GM12878 (cell line): Measurements from ENCODE around the gene TRIM32. TPM values are rescaled to one million over a fixed set of nuclear protein-coding genes. Genes with fewer than 3 reads are reported as not detected.

Source experiments
- ATF7 ChIP-seq: fragments of 450-650 bp; IDR thresholded peaks from 2 replicates; pipeline ENCODE4 v1.6.1; 2016; ENCODE audit warnings: low read depth, mild to moderate bottlenecking
- IKZF1 ChIP-seq: fragments of 450-650 bp; conservative IDR thresholded peaks from 2 replicates; pipeline ENCODE4 v1.6.1; 2017; ENCODE audit warnings: antibody characterized with exemption, mild to moderate bottlenecking
- NFIC ChIP-seq: IDR thresholded peaks from 2 replicates; pipeline ENCODE4 v1.6.1; 2012; ENCODE audit warnings: low read depth, mild to moderate bottlenecking, inconsistent platforms, low read length, moderate library complexity
- PAX5 ChIP-seq: IDR thresholded peaks from 2 replicates; pipeline ENCODE4 v1.6.1; 2011; ENCODE audit warnings: low read depth, low read length, borderline replicate concordance
- TCF3 ChIP-seq: IDR thresholded peaks from 2 replicates; pipeline ENCODE4 v1.6.1; 2012; ENCODE audit warnings: low read depth, mild to moderate bottlenecking, low read length, borderline replicate concordance; ENCODE audit not compliant: insufficient read depth
- ZZZ3 ChIP-seq: IDR thresholded peaks from 2 replicates; pipeline ENCODE4 v1.6.1; 2011; ENCODE audit warnings: low read depth; ENCODE audit not compliant: control insufficient read depth, insufficient read length
- polyA plus RNA-seq, 11 experiments: library from polyadenylated mRNA; depleted of rRNA in 4 of 11; unstranded in 6 of 11; stranded (reverse) in 5 of 11; fragments of >200 nt; fragmentation: Nextera tagmentation in 4 of 11; fragmentation: Illumina TruSeq in 1 of 11; extraction: Ambion mirVana in 4 of 11; extraction: Trizol in 1 of 11; gene quantifications; 1 replicate in 1 of 11; 2 replicates in 10 of 11; pipeline versions ENCODE4 v1.2.1 to v1.2.3, GENCODE V29; 2011 to 2016; ENCODE audit warnings: inconsistent platforms in 2 of 11, missing spikeins in 2 of 11, low read depth in 1 of 11
- total RNA-seq, 4 experiments: library from RNA; depleted of rRNA in 3 of 4; stranded (reverse); fragments of >200 nt in 3 of 4; fragmentation: Illumina TruSeq in 1 of 4; extraction: Trizol in 1 of 4; gene quantifications; 2 replicates each; pipeline versions ENCODE4 v1.2.1 to v1.2.3, GENCODE V29; 2013 to 2021
- TF ChIP-seq, protein P1 (sequence below): fragments of 450-650 bp; IDR thresholded peaks from 2 replicates; pipeline ENCODE4 v1.6.1; 2017; ENCODE audit warnings: mild to moderate bottlenecking, moderate library complexity
- TF ChIP-seq, protein P2 (sequence below), 3 experiments: IDR thresholded peaks in 2 of 3; conservative IDR thresholded peaks in 1 of 3; 2 replicates each; pipeline ENCODE4 v1.5.1; 2011; ENCODE audit warnings: low read depth in 3 of 3, low read length in 3 of 3, mild to moderate bottlenecking in 3 of 3, control low read depth in 2 of 3, moderate library complexity in 2 of 3, inconsistent platforms in 1 of 3, mixed read lengths in 1 of 3; ENCODE audit not compliant: control insufficient read depth in 2 of 3, insufficient read depth in 1 of 3; ENCODE audit errors: extremely low read depth in 1 of 3
- TF ChIP-seq, protein P3 (sequence below): fragments of 450-650 bp; IDR thresholded peaks from 2 replicates; pipeline ENCODE4 v1.6.1; 2017; ENCODE audit warnings: mild to moderate bottlenecking, low read depth, inconsistent platforms; ENCODE audit not compliant: poor library complexity, severe bottlenecking
- TF ChIP-seq, protein P4 (sequence below): fragments of 450-650 bp; formaldehyde crosslinking; IDR thresholded peaks from 2 replicates; pipeline ENCODE4 v1.5.0; 2022; ENCODE audit warnings: mild to moderate bottlenecking, missing genetic modification characterization

The TRIM32 gene
- total and polyA plus RNA-seq, 10 of the 15 experiments (the other 5 are each of a cell fraction or from before 2014, with no cell fraction given): 7.1 to 23.8 (median 12.2) TPM

DNA sequence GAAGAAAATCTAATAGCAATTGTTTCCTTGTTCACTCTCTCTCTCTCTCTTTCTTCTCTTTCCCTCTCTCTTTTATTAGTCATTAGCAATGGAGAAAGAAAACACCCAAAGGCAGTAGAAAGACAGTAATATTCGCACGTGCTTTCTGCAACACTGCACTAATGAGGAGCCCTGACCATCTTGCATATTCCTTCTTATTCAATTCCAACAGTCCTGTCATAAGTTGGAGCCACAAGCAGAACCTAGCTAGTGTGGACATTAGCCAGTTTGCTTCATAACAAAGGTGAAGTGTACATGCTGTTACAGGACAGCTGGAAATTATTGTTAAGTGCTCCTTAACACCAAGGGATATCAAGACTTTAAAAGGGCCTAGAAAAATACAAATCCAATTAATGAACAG, 63.4 kb downstream of the TRIM32 start (continued):
- TF ChIP-seq, protein P1, sequence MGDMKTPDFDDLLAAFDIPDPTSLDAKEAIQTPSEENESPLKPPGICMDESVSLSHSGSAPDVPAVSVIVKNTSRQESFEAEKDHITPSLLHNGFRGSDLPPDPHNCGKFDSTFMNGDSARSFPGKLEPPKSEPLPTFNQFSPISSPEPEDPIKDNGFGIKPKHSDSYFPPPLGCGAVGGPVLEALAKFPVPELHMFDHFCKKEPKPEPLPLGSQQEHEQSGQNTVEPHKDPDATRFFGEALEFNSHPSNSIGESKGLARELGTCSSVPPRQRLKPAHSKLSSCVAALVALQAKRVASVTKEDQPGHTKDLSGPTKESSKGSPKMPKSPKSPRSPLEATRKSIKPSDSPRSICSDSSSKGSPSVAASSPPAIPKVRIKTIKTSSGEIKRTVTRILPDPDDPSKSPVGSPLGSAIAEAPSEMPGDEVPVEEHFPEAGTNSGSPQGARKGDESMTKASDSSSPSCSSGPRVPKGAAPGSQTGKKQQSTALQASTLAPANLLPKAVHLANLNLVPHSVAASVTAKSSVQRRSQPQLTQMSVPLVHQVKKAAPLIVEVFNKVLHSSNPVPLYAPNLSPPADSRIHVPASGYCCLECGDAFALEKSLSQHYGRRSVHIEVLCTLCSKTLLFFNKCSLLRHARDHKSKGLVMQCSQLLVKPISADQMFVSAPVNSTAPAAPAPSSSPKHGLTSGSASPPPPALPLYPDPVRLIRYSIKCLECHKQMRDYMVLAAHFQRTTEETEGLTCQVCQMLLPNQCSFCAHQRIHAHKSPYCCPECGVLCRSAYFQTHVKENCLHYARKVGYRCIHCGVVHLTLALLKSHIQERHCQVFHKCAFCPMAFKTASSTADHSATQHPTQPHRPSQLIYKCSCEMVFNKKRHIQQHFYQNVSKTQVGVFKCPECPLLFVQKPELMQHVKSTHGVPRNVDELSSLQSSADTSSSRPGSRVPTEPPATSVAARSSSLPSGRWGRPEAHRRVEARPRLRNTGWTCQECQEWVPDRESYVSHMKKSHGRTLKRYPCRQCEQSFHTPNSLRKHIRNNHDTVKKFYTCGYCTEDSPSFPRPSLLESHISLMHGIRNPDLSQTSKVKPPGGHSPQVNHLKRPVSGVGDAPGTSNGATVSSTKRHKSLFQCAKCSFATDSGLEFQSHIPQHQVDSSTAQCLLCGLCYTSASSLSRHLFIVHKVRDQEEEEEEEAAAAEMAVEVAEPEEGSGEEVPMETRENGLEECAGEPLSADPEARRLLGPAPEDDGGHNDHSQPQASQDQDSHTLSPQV: no peak
- no peak for TF ChIP-seq ZZZ3
- TF ChIP-seq NFIC: no peak
- TF ChIP-seq, protein P2, sequence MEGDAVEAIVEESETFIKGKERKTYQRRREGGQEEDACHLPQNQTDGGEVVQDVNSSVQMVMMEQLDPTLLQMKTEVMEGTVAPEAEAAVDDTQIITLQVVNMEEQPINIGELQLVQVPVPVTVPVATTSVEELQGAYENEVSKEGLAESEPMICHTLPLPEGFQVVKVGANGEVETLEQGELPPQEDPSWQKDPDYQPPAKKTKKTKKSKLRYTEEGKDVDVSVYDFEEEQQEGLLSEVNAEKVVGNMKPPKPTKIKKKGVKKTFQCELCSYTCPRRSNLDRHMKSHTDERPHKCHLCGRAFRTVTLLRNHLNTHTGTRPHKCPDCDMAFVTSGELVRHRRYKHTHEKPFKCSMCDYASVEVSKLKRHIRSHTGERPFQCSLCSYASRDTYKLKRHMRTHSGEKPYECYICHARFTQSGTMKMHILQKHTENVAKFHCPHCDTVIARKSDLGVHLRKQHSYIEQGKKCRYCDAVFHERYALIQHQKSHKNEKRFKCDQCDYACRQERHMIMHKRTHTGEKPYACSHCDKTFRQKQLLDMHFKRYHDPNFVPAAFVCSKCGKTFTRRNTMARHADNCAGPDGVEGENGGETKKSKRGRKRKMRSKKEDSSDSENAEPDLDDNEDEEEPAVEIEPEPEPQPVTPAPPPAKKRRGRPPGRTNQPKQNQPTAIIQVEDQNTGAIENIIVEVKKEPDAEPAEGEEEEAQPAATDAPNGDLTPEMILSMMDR (IDR thresholded peaks at IDR 0.05 in 2 of 3, conservative IDR thresholded peaks at IDR 0.05 in 1 of 3; ENCODE audit: control insufficient read depth in 2 of 3, extremely low read depth in 1 of 3, insufficient read depth in 1 of 3, low read depth in 3 of 3, low read length in 3 of 3): no peak
- TF ChIP-seq ATF7: no peak
- TF ChIP-seq TCF3: no peak
- TF ChIP-seq IKZF1: no peak
- TF ChIP-seq, protein P3, sequence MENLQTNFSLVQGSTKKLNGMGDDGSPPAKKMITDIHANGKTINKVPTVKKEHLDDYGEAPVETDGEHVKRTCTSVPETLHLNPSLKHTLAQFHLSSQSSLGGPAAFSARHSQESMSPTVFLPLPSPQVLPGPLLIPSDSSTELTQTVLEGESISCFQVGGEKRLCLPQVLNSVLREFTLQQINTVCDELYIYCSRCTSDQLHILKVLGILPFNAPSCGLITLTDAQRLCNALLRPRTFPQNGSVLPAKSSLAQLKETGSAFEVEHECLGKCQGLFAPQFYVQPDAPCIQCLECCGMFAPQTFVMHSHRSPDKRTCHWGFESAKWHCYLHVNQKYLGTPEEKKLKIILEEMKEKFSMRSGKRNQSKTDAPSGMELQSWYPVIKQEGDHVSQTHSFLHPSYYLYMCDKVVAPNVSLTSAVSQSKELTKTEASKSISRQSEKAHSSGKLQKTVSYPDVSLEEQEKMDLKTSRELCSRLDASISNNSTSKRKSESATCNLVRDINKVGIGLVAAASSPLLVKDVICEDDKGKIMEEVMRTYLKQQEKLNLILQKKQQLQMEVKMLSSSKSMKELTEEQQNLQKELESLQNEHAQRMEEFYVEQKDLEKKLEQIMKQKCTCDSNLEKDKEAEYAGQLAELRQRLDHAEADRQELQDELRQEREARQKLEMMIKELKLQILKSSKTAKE: no peak
- TF ChIP-seq, protein P4, sequence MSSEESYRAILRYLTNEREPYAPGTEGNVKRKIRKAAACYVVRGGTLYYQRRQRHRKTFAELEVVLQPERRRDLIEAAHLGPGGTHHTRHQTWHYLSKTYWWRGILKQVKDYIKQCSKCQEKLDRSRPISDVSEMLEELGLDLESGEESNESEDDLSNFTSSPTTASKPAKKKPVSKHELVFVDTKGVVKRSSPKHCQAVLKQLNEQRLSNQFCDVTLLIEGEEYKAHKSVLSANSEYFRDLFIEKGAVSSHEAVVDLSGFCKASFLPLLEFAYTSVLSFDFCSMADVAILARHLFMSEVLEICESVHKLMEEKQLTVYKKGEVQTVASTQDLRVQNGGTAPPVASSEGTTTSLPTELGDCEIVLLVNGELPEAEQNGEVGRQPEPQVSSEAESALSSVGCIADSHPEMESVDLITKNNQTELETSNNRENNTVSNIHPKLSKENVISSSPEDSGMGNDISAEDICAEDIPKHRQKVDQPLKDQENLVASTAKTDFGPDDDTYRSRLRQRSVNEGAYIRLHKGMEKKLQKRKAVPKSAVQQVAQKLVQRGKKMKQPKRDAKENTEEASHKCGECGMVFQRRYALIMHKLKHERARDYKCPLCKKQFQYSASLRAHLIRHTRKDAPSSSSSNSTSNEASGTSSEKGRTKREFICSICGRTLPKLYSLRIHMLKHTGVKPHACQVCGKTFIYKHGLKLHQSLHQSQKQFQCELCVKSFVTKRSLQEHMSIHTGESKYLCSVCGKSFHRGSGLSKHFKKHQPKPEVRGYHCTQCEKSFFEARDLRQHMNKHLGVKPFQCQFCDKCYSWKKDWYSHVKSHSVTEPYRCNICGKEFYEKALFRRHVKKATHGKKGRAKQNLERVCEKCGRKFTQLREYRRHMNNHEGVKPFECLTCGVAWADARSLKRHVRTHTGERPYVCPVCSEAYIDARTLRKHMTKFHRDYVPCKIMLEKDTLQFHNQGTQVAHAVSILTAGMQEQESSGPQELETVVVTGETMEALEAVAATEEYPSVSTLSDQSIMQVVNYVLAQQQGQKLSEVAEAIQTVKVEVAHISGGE (CRISPR knock-in tag): no peak
- no peak for TF ChIP-seq PAX5
